Neural progenitor cell (in vitro differentiated cells): ENCODE results near the gene HES2. TPM values are rescaled to one million over a fixed set of nuclear protein-coding genes. Genes with fewer than 3 reads are reported as not detected.

Experiments used
- DNase-seq: peaks from one replicate; pipeline ENCODE4 v3.0.0-alpha.2; 2016; ENCODE audit warnings: low spot score
- H2AFZ ChIP-seq: fragments of 200-600 bp; sonication (generic); replicated peaks from 2 replicates; pipeline ENCODE4 v1.6.1; 2016; ENCODE audit warnings: antibody characterized with exemption
- H3F3A ChIP-seq: fragments of 200-600 bp; sonication (generic); 2 replicates; pipeline ENCODE4 v1.6.1; 2016; ENCODE audit warnings: antibody characterized with exemption, low read depth
- H3K27ac ChIP-seq: fragments of 200-600 bp; sonication (generic); 2 replicates; pipeline ENCODE4 v1.5.1; 2016; ENCODE audit warnings: mild to moderate bottlenecking
- H3K27me3 ChIP-seq: fragments of 200-600 bp; sonication (generic); 2 replicates; pipeline ENCODE4 v1.6.1; 2016; ENCODE audit warnings: mild to moderate bottlenecking, moderate library complexity
- H3K36me3 ChIP-seq: fragments of 200-600 bp; sonication (generic); 2 replicates; pipeline ENCODE4 v1.5.1; 2016
- H3K4me1 ChIP-seq: fragments of 200-600 bp; sonication (generic); 2 replicates; pipeline ENCODE4 v1.6.1; 2016; ENCODE audit warnings: mixed run types
- H3K4me2 ChIP-seq: fragments of 200-600 bp; sonication (generic); 2 replicates; pipeline ENCODE4 v1.6.1; 2016
- H3K4me3 ChIP-seq: fragments of 200-600 bp; sonication (generic); 2 replicates; pipeline ENCODE4 v1.5.1; 2016
- H3K79me2 ChIP-seq: fragments of 200-600 bp; sonication (generic); 2 replicates; pipeline ENCODE4 v1.6.1; 2016; ENCODE audit warnings: low read depth
- H3K9ac ChIP-seq: fragments of 200-600 bp; sonication (generic); 2 replicates; pipeline ENCODE4 v1.6.1; 2016
- H3K9me3 ChIP-seq: fragments of 200-600 bp; sonication (generic); 2 replicates; pipeline ENCODE4 v1.5.1; 2016; ENCODE audit warnings: low read depth
- H4K20me1 ChIP-seq: fragments of 200-600 bp; sonication (generic); 2 replicates; pipeline ENCODE4 v1.6.1; 2016; ENCODE audit warnings: low read depth
- H3K27ac Mint-ChIP-seq: 3 replicates; pipeline ENCODE4 v1.8.0; 2021; ENCODE audit warnings: mixed read lengths
- H3K27me3 Mint-ChIP-seq: 2 replicates; pipeline ENCODE4 v1.8.0; 2022; ENCODE audit warnings: low read depth, mild to moderate bottlenecking, inconsistent platforms, moderate library complexity, mixed read lengths; ENCODE audit not compliant: insufficient read depth
- H3K36me3 Mint-ChIP-seq: 3 replicates; pipeline ENCODE4 v1.8.0; 2021; ENCODE audit warnings: mixed read lengths
- H3K4me1 Mint-ChIP-seq: 3 replicates; pipeline ENCODE4 v1.8.0; 2021; ENCODE audit warnings: mixed read lengths
- H3K4me3 Mint-ChIP-seq: 3 replicates; pipeline ENCODE4 v1.8.0; 2021; ENCODE audit warnings: mild to moderate bottlenecking, moderate library complexity, mixed read lengths
- H3K9me3 Mint-ChIP-seq: 3 replicates; pipeline ENCODE4 v1.8.0; 2020; ENCODE audit warnings: mixed read lengths
- EZH2 ChIP-seq: fragments of 200-600 bp; sonication (generic); IDR thresholded peaks from 2 replicates; pipeline ENCODE4 v1.6.1; 2017; ENCODE audit warnings: antibody characterized with exemption, mild to moderate bottlenecking, moderate library complexity
- EZH2phosphoT487 ChIP-seq: fragments of 200-600 bp; sonication (generic); IDR thresholded peaks from 2 replicates; pipeline ENCODE4 v1.6.1; 2017; ENCODE audit warnings: antibody characterized with exemption
- total RNA-seq: library from RNA; depleted of rRNA; stranded (reverse); fragments of >200 nt; gene quantifications from 2 replicates; pipeline ENCODE4 v1.2.3, GENCODE V29; 2015; ENCODE audit warnings: low replicate concordance
- TF ChIP-seq, protein P1 (sequence below): fragments of 200-600 bp; sonication (generic); IDR thresholded peaks from 2 replicates; pipeline ENCODE4 v1.5.1; 2017; ENCODE audit warnings: antibody characterized with exemption, mild to moderate bottlenecking

The HES2 gene
- total RNA-seq, 1 donor from 2014 or later: 0.04 TPM

DNA sequence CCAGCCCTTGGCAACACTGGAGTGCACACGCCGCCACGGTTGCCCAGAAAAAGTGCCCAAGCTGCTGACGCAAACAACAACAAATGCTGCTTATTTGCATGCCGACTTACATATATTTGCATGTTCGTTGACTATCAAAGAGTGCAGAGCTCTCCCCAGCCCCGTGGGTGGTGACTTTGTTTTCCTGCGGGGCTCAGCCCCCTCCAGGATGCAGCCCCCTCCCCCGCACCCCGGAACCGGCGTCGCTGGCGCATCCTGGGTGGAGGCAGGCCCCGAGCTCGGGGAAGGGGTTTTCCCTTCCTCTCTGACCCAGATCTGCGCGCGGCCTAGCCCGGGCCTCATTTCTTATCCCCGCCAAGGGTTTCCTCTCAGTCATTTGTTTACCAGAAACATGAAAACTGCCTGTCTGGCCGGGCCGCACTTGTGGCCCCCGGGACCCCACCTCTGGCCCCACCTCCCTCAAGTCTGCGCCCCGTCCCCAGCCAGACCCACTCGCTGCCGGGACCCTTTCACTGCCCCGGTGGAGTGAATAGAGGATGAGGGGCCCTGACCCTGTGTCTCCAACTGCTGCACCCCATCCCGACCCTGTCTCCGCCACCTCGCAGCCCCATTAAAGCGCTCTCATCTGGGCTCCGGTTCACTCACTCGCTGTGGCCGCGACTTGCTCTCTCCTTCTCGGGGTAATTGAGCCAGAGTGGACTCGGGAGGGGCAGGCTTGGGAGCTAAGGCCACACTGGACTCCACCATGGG is 40.8 kb upstream of the HES2 start:
- DNase-seq: no peak
- Mint-ChIP-seq H3K4me1 (peaks cover 10% of the 10 kb centered on the region), H3K9me3 (no peaks in the 10 kb centered on the region), H3K27me3 (peaks cover 3% of the 10 kb centered on the region), H3K36me3 (peaks cover 3% of the 10 kb centered on the region), H3K27ac (no peak overlapping the region), H3K4me3 (no peak overlapping the region)
- H3F3A ChIP-seq: peaks cover 7% of the 10 kb centered on the region
- no peak overlapping the region for H3K27ac ChIP-seq
- peaks cover 15% of the 10 kb centered on the region for H3K4me1 ChIP-seq
- H3K4me3 ChIP-seq: no peak overlapping the region
- peak overlapping the region; percentile 69 for H3K4me2 ChIP-seq
- H3K9me3 ChIP-seq: no peaks in the 10 kb centered on the region
- TF ChIP-seq EZH2phosphoT487 (no peak), EZH2 (no peak)
- TF ChIP-seq, protein P1, sequence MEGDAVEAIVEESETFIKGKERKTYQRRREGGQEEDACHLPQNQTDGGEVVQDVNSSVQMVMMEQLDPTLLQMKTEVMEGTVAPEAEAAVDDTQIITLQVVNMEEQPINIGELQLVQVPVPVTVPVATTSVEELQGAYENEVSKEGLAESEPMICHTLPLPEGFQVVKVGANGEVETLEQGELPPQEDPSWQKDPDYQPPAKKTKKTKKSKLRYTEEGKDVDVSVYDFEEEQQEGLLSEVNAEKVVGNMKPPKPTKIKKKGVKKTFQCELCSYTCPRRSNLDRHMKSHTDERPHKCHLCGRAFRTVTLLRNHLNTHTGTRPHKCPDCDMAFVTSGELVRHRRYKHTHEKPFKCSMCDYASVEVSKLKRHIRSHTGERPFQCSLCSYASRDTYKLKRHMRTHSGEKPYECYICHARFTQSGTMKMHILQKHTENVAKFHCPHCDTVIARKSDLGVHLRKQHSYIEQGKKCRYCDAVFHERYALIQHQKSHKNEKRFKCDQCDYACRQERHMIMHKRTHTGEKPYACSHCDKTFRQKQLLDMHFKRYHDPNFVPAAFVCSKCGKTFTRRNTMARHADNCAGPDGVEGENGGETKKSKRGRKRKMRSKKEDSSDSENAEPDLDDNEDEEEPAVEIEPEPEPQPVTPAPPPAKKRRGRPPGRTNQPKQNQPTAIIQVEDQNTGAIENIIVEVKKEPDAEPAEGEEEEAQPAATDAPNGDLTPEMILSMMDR: no peak
- peaks cover 3% of the 10 kb centered on the region for H3K27me3 ChIP-seq
- H3K36me3 ChIP-seq: no peaks in the 10 kb centered on the region
- no peak overlapping the region for H2AFZ ChIP-seq
- H3K9ac ChIP-seq: no peak overlapping the region
- H4K20me1 ChIP-seq: no peaks in the 10 kb centered on the region
- no peaks in the 10 kb centered on the region for H3K79me2 ChIP-seq

DNA sequence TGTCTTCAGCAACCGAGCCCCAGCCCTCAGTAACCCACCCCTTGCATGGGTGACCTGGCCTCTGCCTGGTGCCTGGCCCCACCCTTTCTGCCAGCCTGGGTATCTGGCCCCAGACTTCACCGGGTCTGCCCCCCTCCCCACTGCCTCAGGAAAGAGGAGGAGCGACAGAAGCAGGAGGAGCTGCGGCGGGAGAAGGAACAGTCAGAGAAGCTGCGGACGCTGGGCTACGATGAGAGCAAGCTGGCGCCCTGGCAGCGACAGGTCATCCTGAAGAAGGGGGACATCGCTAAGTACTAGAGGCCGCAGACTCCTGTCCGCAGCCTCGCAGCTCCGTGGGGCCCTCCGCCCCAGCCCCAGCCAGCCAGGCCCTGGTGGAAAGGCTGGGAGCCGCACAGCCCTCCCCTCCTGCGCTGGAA is 40.1 kb upstream of the HES2 start:
- Mint-ChIP-seq H3K27ac (peak overlapping the region; percentile 90), H3K9me3 (no peaks in the 10 kb centered on the region), H3K4me1 (peaks cover 10% of the 10 kb centered on the region), H3K27me3 (peaks cover 3% of the 10 kb centered on the region), H3K36me3 (peaks cover 3% of the 10 kb centered on the region), H3K4me3 (peak overlapping the region; percentile 65)
- Histone ChIP-seq H3K27ac (no peak overlapping the region), H3K4me1 (peaks cover 13% of the 10 kb centered on the region), H3K9me3 (no peaks in the 10 kb centered on the region), H3K9ac (no peak overlapping the region), H3K27me3 (peaks cover 2% of the 10 kb centered on the region), H3K4me3 (no peak overlapping the region), H3K36me3 (no peaks in the 10 kb centered on the region), H3K79me2 (no peaks in the 10 kb centered on the region), H4K20me1 (no peaks in the 10 kb centered on the region), H3F3A (peaks cover 7% of the 10 kb centered on the region), H2AFZ (no peak overlapping the region), H3K4me2 (peak overlapping the region; percentile 69)
- TF ChIP-seq, protein P1: no peak
- no peak for TF ChIP-seq EZH2phosphoT487
- TF ChIP-seq EZH2: no peak
- peak; percentile 53 for DNase-seq

DNA sequence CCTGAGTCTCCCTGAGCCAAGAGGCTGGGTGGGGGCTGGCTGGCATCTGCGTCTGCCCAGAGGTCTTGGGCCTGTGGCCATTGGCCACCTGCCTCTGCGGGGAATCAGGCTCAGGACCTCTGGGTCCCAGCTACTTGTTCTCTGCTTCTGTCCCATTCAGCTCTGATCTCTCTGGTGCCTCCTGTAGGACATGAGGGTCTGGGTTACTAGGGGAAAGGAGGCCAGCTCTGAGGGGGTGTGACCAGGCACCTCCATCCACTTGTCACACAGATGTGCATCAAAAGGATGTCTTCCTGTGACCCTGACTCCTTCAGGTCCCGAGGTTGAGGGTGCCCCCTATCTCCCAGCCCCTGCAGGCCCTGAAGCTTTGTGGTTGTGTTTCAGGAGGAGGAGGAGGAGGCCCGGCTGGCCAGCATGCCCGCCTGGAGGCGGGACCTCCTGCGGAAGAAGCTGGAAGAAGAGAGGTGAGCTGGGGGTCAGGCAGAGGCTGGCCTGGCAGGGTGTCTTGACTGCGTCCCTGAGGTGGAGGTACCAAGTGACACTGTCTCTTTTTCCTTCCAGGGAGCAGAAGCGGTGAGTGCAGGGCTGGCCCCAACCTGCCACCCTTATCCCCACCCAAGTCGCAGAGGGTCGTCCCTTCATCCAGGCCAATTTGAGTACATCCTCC is 37.2 kb upstream of the HES2 start:
- no peak overlapping the region for H3K4me3 Mint-ChIP-seq
- H3K27me3 Mint-ChIP-seq: peaks cover 3% of the 10 kb centered on the region
- no peaks in the 10 kb centered on the region for H3K36me3 ChIP-seq
- H3K27me3 ChIP-seq: peaks cover 16% of the 10 kb centered on the region
- no peak for DNase-seq
- no peaks in the 10 kb centered on the region for H3K9me3 Mint-ChIP-seq
- H3K79me2 ChIP-seq: no peaks in the 10 kb centered on the region
- no peak overlapping the region for H3K27ac Mint-ChIP-seq
- no peak overlapping the region for H2AFZ ChIP-seq
- H3K27ac ChIP-seq: no peak overlapping the region
- peaks cover 13% of the 10 kb centered on the region for H3K4me1 ChIP-seq
- H3K4me1 Mint-ChIP-seq: peaks cover 16% of the 10 kb centered on the region
- H3F3A ChIP-seq: peaks cover 7% of the 10 kb centered on the region
- no peak overlapping the region for H3K4me2 ChIP-seq
- no peak overlapping the region for H3K9ac ChIP-seq
- no peaks in the 10 kb centered on the region for H3K9me3 ChIP-seq
- no peak overlapping the region for H3K4me3 ChIP-seq
- no peaks in the 10 kb centered on the region for H4K20me1 ChIP-seq
- TF ChIP-seq EZH2 (no peak), EZH2phosphoT487 (no peak)
- TF ChIP-seq, protein P1: peak; percentile 8
- no peaks in the 10 kb centered on the region for H3K36me3 Mint-ChIP-seq
